A673 (cell line): ENCODE measurements around the gene VPS29.

Source experiments
- EZH2 ChIP-seq: fragments of 200-600 bp; sonication (generic); IDR thresholded peaks from 2 replicates; pipeline ENCODE4 v1.6.1; 2017; ENCODE audit warnings: borderline replicate concordance, low read depth, mild to moderate bottlenecking, mixed read lengths, antibody characterized with exemption, low read length; ENCODE audit not compliant: poor library complexity, severe bottlenecking
- TF ChIP-seq, protein P1 (sequence below): fragments of 300-800, 200-600 bp; sonication (generic); conservative IDR thresholded peaks from 2 replicates; pipeline ENCODE4 v1.5.1; 2017; ENCODE audit warnings: low read depth, mild to moderate bottlenecking, antibody characterized with exemption, low read length, moderate library complexity, mixed read lengths

DNA sequence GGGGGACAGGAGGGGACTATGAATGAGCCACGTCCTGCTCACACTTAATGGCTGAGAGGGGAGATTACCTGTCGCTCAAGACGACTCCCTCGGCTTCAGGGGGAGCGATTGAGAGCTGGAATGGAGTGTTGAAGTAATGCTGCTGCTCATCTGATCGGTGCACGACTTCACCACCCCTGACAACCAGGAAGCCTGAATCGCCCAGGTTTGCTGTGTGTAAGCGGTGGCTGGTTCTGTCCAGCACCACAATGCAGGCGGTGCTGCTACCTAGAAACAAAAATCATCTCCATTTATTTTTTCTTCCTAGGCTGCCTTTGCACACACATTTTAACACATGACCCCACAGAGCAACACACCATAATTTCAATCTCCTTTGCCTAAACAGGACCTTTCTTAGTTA, 43.9 kb upstream of the VPS29 start:
- TF ChIP-seq, protein P1, sequence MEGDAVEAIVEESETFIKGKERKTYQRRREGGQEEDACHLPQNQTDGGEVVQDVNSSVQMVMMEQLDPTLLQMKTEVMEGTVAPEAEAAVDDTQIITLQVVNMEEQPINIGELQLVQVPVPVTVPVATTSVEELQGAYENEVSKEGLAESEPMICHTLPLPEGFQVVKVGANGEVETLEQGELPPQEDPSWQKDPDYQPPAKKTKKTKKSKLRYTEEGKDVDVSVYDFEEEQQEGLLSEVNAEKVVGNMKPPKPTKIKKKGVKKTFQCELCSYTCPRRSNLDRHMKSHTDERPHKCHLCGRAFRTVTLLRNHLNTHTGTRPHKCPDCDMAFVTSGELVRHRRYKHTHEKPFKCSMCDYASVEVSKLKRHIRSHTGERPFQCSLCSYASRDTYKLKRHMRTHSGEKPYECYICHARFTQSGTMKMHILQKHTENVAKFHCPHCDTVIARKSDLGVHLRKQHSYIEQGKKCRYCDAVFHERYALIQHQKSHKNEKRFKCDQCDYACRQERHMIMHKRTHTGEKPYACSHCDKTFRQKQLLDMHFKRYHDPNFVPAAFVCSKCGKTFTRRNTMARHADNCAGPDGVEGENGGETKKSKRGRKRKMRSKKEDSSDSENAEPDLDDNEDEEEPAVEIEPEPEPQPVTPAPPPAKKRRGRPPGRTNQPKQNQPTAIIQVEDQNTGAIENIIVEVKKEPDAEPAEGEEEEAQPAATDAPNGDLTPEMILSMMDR, result no peak
- TF ChIP-seq EZH2, result no peak
